HG02759 (cell line): ENCODE results near the gene C5AR2.
"Not testable (repeated sequence)": the region's sequence is repeated elsewhere in the genome, so short reads cannot be mapped to it uniquely, and the experiment has no call there.

Source experiments
- ATAC-seq: cut with Tn5 transposase; IDR thresholded peaks from one replicate; pipeline ENCODE4 v1.9.1; 2021; ENCODE audit warnings: mild to moderate bottlenecking, moderate library complexity; ENCODE audit not compliant: unreplicated experiment

Gene C5AR2

GRCh38 chr19:47383890-47384289 lies 51.9 kb downstream of the C5AR2 start:
- not testable (repeated sequence) for ATAC-seq

DNA sequence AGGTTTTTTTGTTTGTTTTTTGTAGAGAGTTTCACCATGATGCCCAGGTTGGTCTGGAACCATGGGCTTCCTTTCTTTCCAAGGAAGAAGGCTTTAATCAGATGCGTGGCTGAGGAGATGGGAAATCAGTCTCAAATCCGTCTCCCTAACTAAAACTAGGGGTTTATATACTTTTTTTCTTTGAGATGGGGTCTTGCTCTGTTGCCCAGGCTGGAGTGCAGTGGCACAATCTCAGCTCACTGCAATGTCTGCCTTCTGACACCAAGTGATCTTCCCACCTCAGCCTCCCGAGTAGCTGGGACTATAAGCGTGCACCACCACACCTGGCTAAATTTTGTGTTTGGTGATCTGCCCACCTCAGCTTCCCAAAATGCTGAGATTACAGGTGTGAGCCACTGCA lies 52.6 kb downstream of the C5AR2 start:
- not testable (repeated sequence) for ATAC-seq

- ATAC-seq: not testable (repeated sequence)
Observed at GRCh38 chr19:47386582-47386981, 54.6 kb downstream of the C5AR2 start.

GRCh38 chr19:47387623-47388022 lies 55.6 kb downstream of the C5AR2 start:
- ATAC-seq: not testable (repeated sequence)

GRCh38 chr19:47388721-47389120 lies 56.7 kb downstream of the C5AR2 start:
- not testable (repeated sequence) for ATAC-seq

DNA sequence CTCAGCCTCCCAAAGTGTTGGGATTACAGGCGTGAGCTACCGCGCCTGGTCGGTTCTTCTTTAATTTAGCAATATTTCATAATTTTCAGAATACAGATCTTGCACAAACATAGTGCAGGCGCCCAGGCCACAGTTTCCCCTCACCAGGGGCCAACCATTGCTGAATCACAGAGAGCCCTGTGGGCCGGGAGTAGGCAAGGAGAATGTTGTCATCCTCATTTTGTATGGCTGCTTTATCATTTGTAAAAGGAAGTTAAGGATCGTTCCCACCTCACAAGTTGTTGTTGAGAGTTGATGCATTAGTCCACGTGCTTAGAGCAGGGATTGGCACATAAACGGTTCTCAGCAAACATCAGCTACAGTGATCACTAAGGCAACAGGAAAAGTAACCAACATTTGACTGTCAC lies 57.2 kb downstream of the C5AR2 start:
- ATAC-seq: no peak

DNA sequence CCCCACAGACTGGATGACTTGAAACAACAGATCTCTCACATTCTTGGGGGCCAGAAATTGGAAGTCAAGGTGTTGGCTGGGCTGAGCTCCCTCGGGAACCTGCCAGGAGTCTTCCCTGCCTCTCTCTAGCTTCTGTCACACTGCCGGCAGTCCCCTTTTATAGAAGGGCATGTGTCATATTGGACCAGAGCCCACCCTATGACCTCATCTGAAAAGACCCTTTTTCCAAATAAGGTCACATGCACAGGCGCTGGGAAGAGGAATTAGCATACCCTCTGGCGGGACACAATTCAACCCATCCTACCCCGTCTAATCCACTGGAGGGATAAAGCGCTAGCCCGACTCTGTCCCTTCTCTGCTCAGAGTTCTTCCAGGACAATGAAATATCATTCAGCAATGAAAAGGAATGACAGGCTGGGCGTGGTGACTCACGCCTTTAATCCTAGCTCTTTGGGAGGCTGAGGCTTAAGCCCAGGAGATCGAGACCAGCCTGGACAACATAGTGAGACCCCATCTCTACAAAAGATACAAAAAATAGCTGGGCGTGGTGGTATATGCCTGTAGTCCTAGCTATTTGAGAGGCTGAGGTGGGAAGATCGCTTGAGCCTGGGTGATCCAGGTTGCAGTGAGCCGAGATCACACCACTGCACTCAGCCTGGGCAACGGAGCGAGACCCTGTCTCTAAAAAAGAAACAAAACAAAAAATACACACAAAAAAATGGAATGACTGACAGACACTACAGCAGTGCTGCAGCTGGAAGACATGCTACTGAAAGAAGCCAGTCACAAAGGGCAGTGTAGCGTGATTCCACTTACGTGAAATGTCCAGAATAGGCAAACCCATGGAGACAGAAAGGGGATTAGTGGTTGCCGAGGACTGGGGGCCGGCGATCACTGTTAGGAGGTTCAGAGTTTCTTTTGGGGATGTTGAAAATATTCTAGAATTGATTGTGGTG lies 58.8 kb downstream of the C5AR2 start:
- no peak for ATAC-seq

- no peak for ATAC-seq
Observed at GRCh38 chr19:47391510-47392223, 59.7 kb downstream of the C5AR2 start.
